NCI-H446 (cell line): ENCODE measurements around the gene SRMS.
"Not testable (repeated sequence)": the region's sequence is repeated elsewhere in the genome, so short reads cannot be mapped to it uniquely, and the experiment has no call there.

Experiments used
- DNase-seq, 2 experiments: peaks; one replicate each; lab custom pipeline; 2025; lab: John Stamatoyannopoulos, UW

SRMS gene

DNA sequence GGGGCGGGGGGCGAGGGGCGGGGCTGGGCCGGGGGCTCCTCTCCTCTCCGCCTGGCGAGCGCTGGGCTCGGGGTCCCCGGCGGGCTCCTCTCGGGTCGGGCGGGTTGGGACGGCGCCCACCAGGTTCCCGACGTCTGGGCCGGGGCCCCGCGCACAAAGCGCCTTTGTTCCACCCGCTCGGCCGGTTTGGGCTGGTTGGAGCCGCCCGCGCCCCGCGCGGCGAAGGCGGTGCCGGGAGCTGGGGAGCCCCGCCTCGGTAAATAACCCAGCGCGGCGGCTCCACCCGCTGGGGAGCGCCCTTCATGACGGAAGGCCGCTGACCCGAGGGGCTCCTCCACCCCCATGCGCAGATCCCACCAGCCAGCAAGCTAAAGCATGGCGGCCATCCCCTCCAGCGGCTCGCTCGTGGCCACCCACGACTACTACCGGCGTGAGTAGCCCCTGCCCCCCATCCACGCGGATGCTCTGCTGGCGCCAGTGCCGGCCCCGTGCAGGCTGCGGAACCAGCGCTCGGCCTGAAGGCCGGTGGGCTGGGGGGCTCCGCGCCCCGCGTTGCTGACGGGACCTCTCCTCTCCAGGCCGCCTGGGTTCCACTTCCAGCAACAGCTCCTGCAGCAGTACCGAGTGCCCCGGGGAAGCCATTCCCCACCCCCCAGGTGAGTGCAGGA lies 26.5 kb downstream of the SRMS start:
- DNase-seq: peak; percentile 20 to 69

DNA sequence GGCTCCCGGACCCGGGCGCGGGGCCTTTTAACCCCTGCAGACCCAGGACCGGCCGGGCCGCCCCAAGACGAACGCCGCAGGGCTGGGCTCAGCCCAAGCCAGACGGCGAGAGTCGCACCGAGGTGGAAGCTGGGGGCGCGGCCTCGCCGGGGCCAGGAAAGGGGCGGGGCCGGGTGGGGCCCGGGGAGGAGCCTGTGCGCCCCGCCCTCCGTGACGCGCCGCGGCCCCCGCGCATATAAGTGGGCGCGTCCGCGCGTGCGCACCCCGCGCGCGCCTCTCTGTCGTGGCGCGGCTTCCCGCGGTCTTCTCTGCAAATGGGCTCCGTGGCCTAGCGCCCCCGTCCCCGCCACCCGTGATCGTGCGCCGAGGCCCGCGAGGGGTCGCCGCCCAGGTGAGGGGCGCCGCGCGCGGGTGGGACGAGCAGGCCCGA lies 27.0 kb downstream of the SRMS start, which contains the start of gene PPDPF:
Gene PPDPF (plus strand): TSS at position 262 of the 430 bp plus-strand sequence. CDS start 544 bp downstream, outside the sequence.
- DNase-seq: peak; percentile 62 to 93

DNA sequence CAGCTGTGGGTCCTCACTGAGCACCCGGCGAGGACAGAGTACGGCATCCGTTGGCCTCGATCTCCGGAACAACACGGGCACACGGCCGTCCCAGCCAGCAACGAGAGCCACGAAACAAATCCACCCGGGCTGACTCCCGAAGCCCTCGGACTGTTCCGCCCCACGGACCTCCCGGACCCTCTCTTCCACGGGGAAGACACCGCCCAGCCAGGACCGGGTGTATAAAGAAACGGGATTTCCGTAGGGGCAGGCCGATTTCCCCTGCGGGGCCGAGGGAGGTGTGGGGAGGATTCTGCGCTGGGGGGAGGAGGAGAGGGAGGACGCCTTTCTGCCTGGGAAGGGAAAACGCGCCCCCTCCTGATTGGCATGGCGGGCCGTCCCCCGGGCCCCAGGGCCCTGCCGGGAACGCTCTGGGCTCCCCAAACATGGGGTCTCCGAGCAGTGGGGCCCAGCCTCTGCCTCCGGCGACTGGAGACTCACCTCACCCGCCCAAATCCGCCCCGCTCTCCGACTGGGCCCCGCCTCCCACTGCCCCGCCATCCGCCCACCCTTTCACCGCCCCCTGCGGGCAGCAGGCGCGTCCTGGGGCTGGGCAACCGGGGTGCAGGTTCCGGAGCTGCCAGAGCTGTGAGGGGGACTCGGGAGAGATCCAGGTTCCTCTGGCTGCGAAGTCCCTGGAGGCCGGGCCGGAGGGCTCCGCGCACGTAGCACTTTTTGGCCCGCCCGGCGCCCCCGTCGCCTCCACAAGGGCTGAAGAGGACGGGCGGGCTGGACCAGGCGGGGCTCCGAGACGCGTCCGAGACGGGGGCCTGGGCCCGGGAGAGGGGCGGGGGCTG lies 27.7 kb downstream of the SRMS start:
- peak in 1 of 2 experiments; percentile 52 for DNase-seq

DNA sequence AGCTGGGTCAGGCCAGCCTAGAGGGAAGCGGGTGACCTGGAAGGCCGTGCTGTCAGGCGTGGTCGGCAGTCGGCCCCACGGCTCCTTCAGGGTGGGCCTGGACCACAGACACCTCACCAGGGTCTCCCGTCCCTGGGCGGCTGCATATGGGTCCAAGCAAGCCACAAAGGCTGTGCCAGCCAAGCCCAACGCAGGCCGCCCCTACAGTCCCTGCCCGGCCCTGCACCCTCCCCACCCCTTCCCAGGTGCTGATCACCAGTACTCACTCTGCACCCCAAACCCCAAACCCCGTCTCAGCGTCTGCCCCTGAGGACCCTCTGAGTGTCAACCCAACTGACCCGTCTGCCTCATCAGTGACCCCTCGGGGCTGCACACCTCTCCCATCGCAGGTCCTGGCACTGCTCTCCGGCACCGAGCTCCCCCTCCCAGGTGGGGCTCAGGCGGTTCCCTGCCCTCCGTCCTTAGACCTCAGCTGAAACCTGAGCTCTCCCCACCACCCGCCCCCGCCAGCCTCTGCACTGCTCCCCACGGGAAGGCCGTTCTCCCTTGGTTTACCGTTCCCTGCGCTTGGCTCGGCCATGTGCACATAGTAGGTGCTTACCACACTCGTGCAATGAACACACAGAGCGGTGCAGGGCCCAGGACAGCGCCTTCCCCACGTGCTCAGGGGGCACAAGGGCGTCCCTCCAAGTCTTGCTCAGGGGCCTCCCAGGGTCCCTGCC lies 28.4 kb downstream of the SRMS start:
- DNase-seq: no peak

DNA sequence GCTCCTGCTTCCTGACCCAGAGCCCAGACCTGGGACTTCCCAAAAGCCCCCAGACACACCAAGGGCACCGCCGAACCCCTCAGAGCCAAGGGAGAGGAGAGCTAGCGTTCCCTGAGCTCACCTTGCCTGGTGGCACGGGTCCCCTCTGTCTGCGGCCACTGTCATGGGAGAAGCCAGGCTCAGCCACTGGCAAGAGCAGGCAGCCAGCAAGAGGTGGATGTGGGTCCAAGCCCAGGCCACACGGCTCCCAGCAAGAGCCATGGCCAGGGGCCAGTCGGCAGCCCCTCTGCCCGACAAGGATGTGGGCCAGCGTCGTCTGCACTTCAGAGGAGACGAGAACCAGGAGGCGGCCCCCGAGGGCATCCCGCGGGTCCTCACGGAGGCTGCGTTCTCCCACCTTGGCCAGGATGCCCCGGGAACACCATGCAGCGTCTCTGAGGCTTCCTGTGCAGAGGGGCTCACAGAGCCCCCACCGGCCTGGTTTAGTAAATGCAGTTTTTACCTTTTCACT lies 29.1 kb downstream of the SRMS start:
- no peak for DNase-seq

DNA sequence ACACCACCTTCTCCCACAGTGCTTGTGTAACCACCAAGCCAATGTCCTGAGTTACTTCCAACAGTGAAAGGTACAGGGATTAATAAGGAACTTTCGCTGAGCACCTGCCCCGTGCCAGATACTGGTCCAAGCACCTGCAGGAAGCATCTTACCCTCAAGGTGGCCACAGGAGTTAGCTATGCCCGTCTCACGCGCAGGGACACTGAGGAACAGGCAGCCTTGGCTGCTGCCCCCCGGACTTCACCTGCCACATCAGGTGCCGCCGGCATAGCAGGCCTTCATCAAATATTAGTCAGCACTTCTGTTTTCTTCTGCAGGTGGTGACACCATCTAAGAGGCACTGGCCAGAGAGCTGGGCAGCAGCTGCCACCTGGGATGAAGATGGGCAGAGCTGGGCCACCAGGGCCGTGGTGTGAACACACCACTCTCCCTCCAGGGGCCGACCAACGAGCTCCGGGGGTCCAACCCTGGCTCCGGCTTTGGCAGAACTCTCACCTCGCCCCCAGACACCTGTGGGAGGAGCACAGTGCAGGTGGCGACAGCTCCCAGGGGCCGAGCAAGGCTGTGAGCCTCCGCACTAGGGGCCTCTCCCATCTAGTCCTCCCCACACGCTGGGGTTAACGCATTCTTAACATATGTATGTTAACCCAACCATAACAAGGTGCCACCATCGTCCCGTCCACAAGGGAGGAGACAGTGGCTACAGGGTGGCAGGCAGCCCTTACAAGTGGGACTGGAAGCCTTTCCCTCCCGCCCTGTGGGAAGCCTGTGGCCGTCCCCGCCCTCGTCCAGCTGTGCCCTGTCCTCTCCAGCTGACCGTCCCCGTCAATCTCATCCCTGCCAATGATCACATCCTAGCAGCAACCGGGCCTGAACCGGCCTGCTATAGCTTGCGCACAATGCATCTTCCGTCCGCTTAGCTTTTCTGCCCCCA lies 29.9 kb downstream of the SRMS start:
- DNase-seq: no peak

DNA sequence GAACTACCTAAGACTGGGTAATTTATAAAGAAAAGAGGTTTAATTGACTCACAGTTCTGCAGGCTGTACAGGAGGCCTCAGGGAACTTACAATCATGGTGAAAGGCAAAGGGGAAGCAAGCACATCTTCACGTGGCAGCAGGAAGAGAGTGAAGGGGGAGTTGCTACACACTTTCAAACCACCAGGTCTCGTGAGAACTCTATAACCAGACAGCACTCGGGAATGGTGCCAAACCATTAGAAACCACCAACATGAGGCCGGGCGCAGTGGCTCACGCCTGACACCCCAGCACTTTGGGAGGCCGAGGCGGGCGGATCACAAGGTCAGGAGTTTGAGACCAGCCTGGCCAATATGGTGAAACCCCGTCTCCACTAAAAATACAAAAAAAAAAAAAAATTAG lies 33.0 kb downstream of the SRMS start:
- not testable (repeated sequence) for DNase-seq

DNA sequence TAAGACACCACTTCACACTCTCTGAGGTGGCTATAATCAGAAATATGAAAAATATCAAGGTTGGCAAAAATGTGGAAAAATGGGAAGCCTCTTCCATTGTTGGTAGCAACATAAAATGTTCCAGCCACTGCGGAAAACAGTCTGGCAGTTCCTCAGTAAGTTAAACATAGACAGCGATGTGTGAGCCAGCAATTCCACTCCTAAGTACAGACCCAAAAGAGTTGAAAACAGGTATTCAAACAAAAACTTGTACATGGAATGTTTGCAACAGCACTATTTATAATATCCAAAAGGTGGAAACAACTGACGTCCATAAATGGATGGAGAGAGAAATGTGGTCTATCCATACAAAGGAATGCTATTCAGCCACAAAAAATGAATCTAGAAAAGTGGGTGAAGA lies 34.3 kb downstream of the SRMS start:
- no peak for DNase-seq

DNA sequence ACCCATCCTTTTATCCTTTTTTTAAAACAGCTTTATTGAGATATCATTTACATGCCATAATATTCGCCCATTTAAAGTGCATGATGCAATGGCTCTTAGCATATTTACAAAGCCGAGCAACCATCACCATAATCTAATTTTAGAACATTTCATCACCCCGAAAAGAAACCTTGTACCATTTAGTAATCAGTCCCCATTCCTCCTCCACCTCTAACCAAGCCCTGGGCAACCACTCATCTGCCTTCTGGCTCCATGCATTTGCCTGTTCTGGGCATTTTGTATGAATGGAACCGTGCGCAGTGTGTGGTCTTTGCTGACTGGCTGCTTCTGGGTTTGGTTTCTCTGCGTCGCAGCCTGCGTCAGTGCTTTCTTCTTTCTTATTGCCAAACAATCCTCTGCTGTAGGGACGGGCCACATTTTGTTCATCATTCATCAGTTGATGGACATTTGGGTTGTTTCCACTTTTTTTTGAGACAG lies 38.4 kb downstream of the SRMS start:
- no peak for DNase-seq

DNA sequence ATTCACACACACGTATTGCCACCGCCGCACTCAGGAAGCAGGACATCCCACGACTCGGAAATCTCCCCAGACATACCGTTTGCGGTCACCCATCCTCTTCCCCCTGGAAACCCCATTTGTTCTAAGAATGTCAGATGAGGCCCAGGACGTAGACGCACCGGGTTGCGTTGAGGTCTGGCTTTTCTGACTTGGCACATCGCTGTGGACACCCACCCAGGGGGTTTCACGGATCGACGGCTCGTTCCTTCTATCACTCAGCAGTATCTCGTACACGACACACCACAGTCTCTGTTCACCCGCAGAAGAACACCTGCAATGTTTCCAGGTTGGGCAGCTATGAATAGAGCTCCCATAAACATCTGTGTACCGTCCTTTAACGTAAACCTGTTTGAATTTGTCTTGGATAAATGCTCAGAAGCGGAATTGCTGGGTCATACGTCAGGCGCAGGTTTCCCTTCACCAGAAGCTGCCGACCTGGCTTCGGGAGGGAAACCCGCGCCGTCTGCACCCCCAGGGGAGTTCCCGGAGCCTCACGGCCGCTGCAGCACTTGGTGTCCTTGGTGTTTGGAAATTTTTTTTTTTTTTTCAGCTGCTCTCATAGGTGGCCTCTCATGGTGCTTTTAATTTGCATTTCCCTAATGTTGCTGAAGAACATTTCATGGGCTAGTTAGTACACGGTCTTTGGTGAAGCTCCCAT lies 39.3 kb downstream of the SRMS start:
- DNase-seq: no peak

DNA sequence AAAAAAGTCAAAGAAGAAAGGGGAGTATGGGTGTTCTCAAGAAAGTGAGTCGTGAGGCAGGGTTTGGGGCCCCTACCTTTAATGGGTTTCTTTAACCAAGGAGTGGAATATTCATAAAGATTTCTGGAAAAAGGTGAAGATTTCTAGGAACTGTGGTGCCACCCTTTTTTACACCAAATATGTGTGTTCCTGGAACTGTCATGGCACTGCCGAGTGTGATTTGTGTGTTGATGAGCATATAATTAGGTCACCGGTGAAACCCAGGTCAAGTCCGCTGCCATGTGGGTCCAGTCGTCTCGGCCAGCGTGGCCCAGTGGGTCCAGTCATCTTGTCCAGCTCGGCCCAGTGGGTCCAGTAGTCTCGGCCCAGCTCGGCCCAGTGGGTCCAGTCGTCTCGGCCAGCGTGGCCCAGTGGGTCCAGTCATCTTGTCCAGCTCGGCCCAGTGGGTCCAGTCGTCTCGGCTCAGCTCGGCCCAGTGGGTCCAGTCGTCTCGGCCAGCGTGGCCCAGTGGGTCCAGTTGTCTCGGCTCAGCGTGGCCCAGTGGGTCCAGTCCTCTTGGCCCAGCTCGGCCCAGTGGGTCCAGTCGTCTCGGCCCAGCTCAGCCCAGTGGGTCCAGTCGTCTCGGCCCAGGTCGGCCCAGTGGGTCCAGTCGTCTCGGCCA lies 40.3 kb downstream of the SRMS start:
- no peak for DNase-seq

DNA sequence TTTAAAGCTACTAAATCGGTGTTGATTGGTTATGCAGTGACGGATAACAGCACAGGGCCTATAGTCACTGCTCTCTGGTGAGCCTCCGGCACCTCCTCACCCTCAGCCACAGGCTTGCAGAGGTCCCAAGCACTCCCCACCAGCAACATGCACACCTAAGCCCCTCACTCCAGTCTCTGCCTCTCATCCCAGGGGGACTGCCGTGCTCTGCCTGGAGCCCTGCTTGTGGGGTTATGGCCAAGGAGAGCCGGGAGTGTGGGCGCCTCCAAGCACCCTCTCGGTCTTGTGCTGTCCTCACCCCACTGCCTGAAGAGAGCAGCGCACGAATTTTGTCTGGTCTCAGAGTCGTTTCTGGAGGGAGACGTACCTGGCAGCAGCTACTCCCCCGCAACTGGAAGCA lies 41.8 kb downstream of the SRMS start:
- no peak for DNase-seq

DNA sequence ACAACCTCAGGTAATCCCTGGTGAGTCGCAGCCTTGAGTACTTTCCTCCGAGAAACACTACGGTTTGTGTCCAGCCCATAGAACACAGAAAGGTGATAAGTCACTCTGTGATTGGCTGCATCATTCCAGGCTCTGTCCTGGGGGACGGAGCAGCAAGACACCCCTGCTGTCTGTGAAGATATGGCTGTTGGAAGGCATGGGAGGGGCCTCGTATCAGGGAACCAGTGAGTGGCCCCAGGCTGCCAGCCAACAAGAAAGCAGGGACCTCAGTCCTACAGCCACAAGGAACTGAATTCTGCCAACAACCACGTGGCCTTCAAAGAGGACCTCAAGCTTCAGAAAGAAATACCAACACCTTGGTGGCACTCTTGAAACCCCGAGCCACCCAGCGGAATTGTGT lies 42.3 kb downstream of the SRMS start:
- DNase-seq: no peak

DNA sequence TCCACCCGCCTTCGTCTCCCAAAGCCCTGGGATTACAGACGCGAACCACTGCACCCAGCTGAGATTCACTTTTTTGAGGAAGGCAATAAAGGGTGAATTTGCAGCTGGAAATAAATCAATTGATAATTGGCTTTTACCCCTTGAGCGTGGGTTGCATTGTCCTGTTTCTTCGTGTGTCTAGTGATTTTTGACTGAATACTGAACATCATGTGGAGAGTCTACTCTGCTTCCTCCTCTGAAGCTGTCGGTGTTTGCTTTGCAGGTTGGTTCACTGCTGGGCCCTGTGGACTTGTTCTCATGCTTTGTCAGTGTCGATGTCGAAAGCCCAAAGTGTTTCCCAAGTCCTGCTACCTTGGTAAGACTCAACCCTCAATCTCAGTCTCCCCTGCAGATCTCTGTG lies 42.9 kb downstream of the SRMS start:
- DNase-seq: no peak

DNA sequence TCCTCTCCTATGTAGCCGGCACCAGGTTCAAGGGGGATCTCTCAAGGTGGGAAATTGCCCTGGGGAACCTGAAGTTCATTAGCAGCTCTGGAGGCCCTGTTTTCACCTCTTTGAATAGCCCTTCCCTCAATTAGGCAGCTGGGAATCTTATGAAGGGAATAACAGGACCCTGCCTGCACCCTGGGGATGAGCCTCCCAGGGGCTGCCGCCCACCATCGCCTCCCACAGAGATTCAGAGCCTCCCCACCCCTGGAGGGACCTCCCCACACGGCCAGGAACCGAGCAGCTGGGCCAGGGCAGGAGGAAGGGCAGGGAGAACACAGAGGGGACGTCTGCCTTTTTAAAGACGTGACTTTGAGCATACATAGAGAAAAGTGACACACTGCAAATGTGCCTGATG lies 44.0 kb downstream of the SRMS start:
- DNase-seq: no peak

DNA sequence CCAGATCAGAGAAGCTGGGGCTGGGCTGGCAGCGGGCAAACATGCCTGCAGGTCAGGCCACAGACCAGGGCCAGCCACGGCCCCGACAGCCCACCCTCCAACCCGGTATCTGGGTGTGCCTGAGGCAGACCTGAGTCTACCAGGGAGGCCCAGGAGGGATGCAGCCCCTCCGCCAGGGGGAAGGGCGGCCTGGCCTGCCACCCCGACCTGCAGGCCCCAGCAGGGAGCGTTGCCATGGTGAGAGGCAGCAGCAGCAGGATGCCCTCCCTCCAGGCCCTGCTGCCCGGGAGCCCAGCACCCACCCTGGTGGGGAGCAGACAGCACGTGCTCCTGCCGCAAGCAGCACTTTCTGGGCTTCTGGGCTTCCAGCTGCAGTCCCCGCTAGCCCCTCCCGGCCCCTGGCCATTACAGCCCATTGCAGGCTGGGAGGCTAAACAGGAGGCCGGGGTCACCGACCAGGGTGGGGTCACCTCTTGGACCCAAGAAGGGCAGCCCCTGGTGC lies 44.8 kb downstream of the SRMS start:
- DNase-seq: no peak

DNA sequence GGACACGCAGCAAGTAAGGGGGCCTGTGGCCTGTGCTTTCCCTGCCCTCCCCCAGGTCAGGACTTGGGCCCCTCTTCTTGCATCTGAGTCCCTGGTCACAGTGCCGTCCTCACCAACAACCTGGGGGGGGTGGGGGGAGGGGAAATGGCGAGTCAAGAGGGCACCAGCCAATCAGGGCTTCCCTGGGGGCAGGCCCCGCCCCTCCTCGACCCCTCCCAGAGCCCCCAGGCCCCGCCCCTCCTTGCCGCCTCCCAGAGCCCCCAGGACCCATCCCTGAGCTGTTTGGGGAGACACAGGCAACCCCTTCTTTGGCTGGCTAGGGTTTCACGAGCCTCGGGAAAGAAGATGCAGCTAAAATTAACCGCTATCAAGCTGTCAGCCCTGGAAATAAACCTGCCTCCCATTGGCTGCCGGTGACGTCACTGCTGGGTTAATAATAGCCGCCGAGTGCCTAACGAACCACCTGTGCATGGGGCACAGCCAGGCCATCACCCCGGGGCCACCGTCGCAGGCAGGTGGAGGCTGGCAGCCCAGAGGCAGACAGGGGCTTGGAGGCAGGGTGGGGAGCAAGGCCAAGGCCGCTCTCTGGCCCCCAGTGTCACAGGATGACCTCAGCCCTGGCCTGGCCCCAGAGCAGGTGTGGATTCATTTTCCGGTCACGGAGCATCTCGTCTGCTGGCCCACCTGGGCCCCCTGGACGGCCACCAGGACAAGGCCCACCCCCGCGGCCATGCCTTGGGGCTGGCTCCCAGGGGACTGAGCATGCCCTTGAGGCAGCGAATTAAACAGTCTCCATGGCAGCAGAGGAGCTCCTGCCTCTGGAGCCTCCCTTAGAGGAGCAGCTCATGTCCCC lies 45.5 kb downstream of the SRMS start:
- DNase-seq: peak; percentile 60 to 77

DNA sequence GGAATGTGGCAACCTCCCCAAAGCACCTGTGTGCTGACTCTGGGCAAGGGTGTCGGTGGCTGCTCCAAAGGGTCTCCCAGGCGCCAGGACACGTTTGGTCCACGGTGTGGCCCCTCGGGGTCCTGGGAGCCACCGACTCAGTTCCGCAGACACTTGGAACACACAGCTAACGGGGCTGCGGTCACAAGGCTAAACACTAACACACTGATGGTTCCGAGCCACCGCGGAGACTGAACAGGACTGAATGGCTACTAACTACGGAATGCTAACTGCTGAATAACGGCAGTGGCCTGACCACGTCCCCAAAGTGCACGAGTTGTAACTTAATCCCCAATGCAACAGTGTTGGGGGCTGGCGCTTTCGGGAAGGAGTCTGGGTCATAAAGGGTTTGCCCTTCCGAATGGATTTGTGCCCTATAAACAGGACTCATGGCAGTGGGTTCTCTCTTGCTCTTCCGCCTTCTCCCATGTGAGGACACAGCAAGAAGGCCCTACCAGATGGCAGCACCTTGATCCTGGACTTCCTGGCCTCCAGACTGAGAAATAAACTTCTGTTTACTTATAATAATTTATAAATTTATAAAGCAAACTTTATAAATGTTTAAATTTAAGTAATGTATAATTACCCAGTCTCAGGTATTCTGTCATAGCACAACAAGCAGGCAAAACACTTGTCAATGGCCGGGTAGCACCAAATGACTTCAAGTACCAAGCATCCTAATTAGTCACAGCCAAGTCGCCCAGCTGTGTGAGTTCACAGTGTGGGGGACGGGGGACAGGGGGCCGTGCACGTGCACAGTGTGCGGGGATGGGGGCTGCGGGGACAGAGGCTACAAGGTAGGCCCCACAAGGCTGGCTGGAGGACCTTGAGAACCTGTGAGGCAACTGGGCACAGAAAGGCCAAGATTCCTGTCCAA lies 46.4 kb downstream of the SRMS start:
- DNase-seq: no peak
